Activated CD4-positive, alpha-beta T cell treated with anti-CD3 and anti-CD28 coated beads, Interleukin-2, amount 50 U/mL, for 16 hours (primary cell): ENCODE data around the gene TRNT1.

Source experiments
- DNase-seq: peaks from one replicate; pipeline ENCODE4 v3.0.0-alpha.2; 2020

The TRNT1 gene

DNA sequence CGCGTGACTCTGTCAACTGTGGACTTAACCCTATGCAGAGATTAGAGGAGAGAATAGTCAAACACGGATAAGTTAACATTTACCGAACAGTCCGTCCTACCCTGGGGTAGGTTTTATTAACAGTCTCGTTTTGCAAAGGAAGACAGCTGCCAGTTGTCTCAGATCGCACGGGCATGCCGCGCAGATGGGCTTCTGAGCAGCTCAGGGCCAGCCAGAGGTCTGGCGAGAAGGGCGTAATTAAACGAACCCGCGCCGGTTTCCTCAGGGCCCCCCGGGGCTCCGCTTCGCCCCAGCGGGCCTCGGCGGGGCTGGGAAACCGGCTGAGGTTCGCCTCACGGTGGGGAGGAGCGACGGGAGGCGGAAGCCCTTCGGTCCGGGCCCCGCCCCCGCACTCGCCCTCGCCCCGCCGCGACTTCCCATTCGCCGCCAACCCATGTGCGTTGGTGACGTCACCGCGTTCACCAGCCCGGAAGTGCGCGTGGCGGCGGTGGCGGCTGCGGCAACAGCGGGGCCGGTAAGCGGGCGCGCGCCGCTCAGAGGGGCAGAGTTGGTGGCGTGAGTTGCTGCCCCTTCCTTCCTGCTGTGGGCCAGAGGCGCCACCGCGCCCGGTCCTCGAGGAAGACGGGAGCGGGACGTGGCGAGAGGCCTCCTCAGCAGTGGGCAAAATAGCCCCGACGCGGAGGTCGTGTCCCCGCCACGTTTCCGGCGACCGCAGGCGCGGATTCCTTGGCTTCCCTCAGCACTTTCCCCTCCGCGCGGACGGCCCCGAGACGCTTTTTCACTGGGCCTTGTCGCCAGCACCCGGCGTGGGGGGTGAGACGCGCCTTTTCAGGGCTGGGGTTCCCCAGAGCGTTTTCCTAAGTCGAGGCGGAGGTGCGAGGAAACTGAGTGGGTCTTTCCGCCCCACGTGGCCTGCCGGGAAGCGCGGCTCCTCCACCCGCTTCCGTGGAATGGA lies at the start of gene TRNT1:
TRNT1 (plus strand) TSS at position 464 of the 955 bp plus-strand sequence. CDS start 2,101 bp downstream, outside the sequence.
- DNase-seq, result peak; percentile 95

DNA sequence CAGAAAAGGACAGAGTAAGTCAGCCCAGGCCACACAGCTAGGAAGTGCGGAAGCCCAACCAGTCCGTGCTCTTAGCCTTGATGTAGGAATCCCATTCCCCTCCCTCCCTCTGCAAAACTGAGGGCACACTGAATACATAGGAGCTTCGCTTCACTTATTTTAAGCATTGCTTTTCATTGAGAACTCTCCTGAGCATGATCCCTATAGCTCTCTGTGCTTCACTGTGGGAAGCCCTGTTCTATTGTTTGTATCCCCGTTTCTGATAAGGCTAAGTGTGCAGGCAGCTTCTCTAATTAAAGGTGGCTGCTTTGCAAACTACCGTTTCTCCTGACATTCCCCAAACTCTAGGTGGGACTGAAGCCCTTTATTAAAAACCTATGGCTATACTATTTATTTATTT lies 46.4 kb upstream of the TRNT1 start:
- DNase-seq, result no peak

DNA sequence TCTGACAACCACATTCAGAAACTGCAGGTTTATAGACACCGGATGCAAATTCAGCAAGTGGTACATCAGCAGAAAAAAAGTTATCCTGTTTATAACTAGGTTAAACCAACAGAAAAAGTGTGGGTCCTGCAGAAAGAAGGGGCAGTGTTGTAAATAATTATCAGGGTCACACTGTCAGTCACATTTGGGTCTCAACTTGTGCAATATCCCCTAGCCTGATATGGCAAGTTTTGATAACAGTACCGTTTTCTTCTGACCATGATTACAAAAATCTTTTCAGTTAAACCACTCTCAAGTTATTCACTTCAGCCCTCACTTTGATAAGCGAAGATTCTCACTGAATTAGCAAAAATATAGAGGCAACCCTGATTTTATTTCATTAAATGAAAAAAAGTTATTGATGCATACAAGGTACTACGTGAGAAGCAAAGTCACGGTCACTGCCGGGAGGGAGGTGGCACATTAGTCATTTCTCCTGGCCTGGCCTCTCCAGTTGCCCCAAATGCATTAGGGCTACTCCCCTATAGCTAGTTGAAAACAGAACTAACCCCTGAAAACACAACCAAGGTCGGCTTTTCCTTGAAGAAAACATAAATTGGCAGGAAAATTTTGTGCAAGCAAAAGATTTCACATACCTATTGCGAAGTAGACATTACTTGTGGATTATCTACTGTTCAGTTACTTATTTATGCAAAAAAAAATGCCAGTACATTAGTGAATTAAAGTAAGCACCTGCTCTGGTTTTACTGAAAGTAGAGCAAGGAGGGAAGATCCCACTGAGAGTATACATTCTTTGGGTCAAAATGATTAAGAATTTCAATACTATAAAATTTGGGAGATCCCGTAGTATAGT lies 45.1 kb upstream of the TRNT1 start:
- DNase-seq, result no peak

DNA sequence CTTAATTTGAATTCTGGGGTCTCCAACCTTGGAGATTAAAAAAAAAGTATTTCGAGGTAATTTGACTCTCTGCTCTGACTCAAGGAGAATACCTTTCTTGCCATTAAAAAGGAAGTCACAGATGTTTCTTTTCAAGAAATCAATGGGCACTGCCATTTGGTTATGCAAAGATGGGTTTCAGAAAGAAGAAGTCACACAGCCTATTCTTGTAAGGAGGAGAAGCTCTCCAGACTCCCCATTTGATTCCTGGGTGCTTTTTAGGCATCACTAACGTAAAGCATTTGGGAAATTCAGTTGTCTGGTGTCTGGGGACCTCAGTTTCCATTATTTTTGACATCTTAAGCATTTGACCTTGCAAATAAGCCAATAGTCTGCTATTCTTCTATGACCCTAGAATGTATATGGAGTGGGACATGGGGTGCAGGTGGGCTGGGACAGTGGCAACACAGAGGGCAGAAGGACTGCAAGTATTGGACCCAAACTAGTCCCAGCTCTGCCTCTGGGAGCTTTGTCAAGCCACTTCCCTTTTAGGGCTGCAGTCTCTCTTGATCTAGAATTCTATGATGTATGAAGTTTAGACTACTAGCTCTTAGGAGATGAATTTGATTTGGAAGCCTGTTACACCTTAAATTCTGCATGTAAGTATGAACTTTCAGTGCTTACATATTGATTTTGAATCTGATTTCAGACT lies 44.4 kb upstream of the TRNT1 start:
- no peak for DNase-seq

DNA sequence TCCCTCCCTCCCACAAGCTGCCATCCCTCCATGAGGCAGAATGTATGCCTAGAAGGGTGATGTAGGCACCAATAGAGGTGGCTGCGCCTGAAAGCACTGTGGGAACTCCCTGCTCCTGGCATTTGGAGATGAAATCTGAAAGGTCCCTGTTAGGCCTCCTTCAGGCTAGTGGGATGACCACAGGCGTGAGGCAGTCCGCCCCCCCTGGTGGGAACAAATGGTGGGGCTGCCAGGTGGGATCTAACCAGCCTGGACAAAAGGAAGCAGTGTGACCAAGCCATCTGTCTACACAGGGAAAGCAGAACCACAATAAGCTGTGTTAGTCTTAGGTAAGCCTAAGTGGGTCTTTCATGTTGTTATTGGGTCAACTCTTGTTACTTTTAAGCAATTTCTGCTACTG lies 41.9 kb upstream of the TRNT1 start:
- DNase-seq, result no peak

DNA sequence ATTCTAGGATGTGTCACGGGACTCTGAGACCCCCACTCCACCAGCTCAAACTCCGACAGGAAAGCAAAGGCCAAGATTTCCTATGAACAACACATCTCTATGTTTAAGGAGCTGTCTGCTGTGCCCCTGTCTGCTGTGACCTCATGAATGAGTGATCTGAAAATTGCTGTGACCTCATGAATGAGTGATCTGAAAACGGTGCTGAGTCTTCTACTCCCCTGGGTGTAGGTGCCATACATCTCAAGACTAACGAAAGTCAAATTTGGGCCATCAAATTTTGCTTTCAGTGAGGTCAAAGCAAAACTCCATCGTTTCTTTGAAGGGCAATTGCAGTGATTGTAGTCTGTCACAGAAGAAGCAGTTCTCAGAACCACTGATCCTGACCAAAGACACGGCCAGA lies 41.0 kb upstream of the TRNT1 start:
- DNase-seq, result no peak

DNA sequence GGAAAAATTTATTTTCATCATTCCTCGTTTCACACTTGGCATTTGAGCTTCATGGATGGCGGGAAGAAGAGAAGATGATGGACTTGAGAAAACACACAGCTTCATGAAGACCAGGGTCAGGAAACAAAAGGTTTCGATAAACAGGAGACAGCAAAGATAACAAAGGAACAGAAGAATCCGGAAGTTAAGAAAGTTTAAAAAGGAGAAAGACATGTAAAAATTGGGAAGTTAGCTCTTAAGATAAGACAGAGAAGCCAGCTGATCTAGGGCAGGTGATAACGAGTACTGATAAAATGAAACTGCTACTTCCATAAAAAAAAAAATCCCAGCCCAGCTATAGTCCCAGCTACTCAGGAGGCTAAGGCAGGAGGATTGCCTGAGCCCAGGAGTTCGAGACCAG lies 40.5 kb upstream of the TRNT1 start:
- no peak for DNase-seq

DNA sequence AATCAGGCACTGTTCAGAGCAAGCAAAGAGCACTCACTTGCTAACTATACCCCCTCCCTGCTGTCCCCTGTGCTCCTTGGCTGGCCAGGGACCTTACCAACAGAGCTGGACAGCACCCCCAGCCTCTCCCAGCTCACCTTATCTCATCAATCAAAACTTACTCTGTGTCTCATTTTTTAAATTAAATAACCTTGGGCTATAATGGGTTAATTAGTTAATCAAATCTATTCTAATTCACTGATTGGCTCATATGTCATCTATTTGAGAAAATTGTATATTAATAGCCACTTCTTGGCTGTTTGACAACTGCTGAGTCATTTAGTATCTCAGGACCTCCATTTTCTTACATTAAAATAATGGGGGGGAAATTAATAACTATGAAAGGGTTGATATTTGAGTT lies 39.5 kb upstream of the TRNT1 start:
- no peak for DNase-seq

DNA sequence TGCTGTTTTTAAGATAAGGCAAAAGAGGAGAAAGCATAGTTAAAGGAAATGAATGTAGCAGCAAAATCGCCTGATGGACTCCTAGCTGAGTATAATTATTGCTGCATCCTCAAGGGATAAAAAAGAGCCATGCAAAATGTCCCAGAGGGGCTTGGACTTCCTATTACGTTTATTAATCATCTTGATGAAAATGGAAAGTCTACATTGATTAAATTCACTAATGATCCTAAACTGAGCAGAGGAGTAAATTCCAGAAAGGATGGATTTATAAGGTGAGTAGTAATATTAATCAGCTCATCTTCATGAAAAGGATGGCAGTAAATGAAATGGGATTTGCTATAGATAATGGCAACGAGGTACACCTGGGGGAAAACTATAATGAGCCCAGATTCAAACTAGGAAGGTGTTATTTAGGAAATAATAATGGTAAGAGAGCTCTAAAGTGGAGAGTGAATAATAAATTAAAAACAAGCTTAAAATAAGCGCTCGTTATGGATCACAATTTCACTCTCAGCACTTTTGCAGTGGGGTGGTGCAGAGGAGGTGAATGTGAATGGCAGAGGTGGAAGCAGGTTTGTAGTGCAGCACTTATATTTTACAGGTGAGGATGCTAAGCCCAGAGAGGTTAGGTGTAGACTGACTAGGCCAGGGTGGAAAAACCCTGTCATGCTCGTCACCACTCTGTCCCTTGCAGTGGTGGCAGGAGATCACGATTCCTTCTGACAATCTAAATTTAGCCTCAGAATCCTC lies 38.8 kb upstream of the TRNT1 start:
- DNase-seq, result no peak

DNA sequence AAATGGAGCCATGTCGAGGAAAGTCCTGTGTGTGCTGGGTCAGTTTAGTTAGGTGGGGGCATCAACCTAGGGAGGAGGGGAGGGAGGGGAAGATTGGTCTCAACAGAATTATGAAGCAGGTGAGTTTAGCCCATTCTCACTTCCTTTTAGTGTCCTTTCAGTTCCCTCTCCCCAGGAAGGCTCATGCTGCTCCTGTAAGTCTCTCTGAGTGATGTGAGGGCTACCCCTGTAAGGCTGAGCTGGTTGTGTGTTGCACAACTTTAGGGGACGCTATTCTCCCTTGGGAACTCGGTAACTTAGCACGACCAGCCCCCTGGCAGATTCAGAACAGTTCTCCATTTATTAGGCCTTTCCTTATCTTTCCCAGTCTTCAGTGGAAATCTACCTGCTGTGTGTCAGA lies 37.7 kb upstream of the TRNT1 start:
- DNase-seq, result no peak

DNA sequence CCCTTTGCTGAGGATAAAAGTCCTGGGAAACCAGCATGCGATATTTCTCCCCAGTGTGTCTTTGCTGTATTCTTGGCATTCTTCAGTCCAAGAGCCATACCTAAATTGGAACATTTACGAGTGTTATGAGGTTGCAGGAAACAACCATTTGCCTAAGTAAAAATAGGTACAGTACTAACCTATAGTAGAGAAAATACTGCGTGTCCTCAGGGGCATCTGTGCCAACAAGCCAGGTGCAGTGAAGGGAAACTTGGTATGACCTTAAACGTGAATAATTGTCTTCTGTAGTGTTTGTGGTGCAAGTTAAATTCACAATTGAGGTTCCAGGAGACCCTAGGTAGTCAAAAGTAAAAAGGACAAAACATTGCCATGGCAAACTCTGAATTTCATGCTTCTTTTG lies 28.8 kb upstream of the TRNT1 start:
- no peak for DNase-seq

DNA sequence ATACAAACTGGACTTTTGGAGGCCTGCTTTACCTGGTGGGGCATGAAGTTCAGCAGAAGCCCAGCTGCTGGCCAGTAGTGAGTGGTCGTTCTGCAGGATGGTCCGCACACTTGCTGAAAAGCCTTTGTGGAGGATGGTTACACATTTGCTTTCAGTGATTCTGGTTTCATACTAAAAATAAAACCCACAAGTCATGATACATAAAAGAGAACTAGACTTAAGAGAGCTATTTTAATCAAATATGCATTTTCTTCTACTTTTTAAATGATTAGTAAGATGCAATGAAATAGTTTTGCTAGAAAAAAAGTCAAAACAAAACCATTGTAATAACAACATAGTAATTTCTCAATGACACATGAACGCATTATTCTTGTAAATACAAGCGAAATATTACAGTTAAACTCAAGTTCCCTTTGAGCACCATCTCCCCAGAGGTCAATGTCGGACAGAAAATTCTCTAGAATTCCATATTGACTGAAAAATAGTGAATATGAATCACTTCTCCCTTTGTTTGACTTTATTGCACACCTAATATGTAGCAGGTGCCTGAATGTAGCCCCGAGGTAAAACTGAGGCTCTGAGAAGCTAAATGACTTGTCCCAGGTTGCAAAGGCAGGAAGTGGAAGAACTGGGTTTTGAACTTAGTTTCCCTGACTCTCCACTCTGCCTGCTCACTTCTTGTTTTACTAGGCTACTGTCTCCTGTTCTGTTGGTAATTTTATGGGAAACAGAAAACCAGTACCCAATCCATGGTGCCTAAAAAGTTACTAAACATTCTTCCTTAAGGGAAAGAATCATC lies 24.9 kb upstream of the TRNT1 start:
- DNase-seq, result no peak

DNA sequence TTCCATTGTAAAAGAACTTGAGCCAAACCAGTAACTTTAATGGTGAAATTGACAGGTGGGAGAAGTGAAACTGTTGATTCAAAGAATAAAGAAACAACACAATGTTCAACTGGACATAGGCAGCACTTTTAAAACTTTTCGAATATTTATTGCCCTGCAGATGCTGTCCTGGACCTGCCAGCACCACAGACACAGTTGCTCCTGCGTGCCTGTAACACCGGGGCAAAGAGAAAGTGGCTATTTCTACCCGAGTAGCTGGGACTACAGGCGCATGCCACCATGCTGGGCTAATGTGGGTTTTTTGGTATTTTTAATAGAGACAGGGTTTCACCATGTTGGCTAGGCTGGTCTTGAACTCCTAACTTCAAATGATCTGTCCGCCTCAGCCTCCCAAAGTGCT lies 24.0 kb upstream of the TRNT1 start:
- no peak for DNase-seq

DNA sequence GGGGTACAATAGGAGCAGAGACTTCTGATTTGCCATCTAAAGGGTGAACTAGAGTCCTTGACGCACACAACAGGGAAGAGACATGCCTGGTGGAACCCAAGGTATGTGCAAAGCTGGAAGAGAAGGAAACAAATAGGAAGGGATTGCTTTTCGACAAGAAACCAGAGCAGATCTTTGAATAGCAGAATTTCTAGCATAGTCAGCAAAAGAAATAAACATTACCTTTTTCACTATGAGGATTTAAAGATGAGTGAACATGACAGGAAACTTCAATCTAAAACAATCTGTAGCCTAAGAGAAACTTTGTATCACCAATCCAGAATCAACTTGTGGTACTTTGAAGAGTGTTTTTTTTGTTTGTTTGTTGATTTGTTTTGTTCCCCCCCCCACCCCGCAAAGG lies 21.5 kb upstream of the TRNT1 start:
- no peak for DNase-seq

DNA sequence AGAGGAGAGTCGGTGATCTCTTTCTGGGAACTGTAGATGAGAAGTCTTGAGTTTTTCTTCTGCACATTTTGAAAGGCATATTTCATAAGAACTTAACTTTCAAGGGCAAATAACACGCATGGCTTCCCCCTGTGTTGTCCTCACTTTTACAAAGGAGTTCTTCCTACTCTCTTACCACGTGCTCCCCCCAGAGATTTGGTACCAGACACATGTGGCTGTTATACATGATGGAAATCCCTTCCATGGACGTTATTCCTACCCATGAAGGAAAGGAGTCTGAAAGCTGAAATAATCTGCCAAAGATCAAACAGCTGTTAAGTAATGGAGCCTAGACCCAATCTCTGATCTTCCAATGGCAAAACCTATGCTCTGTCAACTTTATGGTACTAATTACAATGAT lies 20.9 kb upstream of the TRNT1 start:
- no peak for DNase-seq

DNA sequence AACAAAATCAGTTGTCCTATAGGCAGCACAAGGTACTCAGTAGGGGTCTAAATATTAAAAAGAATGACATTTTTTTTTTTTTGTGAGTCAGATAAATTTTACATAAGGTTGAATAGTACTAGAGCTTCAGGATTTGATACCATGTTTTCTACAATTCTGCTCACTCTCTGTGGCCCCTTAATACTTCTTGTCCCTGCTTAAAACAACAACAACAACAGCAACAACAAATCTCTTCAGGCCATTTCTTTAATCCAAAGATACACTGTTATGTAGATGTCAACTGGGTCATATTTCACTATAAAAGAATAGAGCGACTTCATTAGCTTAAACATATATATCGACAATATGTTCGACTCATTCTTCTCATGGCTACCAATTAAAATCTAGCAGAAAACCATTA lies 19.6 kb upstream of the TRNT1 start:
- DNase-seq, result no peak

DNA sequence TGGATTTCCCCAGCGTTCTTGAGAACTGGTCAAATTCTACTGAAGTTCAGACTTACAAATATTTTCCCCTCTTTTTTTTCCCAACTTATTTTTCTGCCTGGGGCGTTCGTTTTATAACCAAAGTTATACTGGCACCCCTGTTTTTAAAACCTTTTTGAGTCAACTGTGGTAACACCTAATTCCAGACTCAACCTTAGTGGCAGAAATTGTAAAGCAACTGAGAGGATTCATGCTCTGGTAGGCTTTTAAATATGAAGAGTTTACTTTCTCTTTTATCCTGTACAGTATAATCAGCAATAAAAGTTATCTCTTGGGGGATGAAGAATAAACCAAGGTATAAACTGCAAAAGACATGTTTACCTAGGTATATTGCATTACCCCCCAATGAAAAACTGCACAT lies 18.9 kb upstream of the TRNT1 start:
- DNase-seq, result no peak

DNA sequence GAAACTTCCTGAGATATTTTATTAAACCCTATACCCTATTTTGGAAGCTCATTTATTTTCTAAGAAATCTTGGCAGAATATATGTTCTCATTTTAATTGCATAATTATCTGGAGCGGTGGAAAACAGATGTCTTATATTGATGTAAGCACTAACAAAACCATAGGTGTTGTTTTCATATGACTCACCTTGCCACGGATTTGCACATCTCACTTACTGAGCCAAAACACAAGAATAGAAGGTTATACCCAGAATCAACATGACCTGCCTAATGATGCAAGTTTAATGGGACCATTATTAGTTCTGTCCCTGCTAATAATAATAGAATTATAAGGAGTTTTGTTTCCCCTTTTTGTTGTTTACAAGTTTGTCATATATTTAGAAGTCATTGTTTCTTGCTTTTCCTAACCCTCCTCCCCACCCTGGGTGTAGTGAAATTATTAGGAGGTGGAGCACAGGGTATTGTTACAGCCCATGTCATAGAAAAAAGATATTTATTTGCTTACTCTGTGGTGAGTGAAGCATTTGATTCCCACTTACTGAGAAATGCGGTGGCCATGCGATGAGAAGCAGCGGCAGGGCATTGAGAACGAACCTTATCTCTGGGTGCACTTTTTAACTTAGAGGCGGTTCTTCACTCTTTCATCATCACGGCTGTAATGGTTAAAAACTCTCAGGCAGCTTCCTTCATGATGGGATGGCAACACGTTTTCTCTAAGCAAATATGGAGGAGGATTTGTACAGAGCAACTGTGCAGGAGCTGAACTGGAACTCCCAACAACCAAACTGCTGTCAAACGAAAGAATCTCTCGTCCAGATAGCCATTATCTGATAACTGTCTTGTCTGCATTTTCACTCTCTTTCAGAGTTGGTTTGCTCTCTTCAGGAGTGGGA lies 17.1 kb upstream of the TRNT1 start:
- peak; percentile 55 for DNase-seq

DNA sequence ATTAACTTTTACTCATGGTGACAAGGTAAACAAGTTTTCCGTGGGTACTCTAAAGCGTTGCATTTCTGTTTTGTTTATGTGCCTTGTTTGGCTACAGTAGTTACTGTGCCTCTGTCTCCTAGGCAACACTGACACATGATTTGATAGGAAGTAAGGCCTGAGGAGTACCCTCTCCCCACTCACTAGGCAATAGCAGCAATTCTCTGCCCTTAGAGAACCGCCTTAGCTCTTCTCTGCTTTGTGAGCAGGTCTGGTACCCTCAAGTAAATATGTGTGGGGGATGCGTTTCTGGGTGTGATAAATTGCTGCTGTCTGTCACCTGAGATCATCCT lies 16.5 kb upstream of the TRNT1 start, which contains the start of gene IL5RA:
IL5RA (minus strand) TSS at position 76 of the 332 bp plus-strand sequence. CDS start 5,390 bp downstream, outside the sequence.
- peak; percentile 37 for DNase-seq

DNA sequence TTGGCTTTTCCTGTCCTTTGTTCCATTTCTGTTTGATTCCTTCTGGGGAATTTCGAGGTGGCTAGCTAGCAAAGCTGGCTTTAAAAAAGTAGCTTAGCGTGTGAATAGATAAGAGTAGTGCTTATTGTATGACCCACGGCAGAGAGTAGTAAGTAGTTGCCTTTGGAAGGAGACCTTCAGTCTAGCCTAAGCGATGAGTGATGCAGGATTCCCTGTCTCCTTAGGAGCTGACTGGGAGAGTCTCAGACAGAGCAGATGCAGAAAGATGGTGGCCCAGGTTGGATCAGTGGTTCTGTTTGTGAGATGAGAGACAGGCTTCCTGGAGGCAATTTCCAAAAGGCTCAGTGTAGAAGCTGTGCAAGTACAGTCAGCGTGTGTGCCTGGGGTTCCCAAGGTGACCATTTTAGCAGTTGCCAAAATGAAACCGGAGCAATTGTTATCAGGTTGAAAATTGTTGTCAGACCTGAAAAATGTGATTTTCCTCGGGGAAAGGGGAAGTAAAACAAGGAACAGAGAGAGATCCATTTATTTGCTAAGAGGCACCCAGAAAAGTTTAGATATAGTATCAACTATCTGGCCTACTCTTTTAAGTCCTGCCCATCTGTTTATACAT lies 15.9 kb upstream of the TRNT1 start:
- DNase-seq, result no peak
